SKM-1 (cell line): ENCODE measurements around the gene PDGFRB.
A peak's percentile ranks its signal among the peaks of the same experiment; 100 is the strongest.

Experiments
- DNase-seq: peaks from one replicate; lab custom pipeline; 2025; ENCODE audit not compliant: unreplicated experiment; lab: John Stamatoyannopoulos, UW

PDGFRB gene

GRCh38 chr5:150182774-150183173, 27.1 kb upstream of the PDGFRB start:
- DNase-seq: no peak

GRCh38 chr5:150181766-150182545, 26.3 kb upstream of the PDGFRB start:
- DNase-seq: no peak

GRCh38 chr5:150181027-150181426, 25.4 kb upstream of the PDGFRB start:
- no peak for DNase-seq

- DNase-seq: peak; percentile 62
These were observed 24.8 kb upstream of the PDGFRB start for GRCh38 chr5:150180241-150181026.

GRCh38 chr5:150179019-150179620, 23.5 kb upstream of the PDGFRB start:
- DNase-seq: no peak

- no peak for DNase-seq
These were observed 22.6 kb upstream of the PDGFRB start for GRCh38 chr5:150178262-150178661.

GRCh38 chr5:150177721-150178120, 22.1 kb upstream of the PDGFRB start:
- DNase-seq: no peak

GRCh38 chr5:150176745-150177477, 21.3 kb upstream of the PDGFRB start:
- DNase-seq: no peak

GRCh38 chr5:150175536-150175935, 19.9 kb upstream of the PDGFRB start:
- DNase-seq: no peak

GRCh38 chr5:150175076-150175475, 19.4 kb upstream of the PDGFRB start:
- DNase-seq: no peak

- DNase-seq: no peak
These were observed 18.6 kb upstream of the PDGFRB start for GRCh38 chr5:150174285-150174684.

- DNase-seq: no peak
These were observed 17.5 kb upstream of the PDGFRB start for GRCh38 chr5:150173161-150173560.

GRCh38 chr5:150172556-150172955, 16.9 kb upstream of the PDGFRB start:
- no peak for DNase-seq

- DNase-seq: no peak
These were observed 16.5 kb upstream of the PDGFRB start for GRCh38 chr5:150172145-150172544.

- DNase-seq: no peak
These were observed 13.2 kb upstream of the PDGFRB start for GRCh38 chr5:150168864-150169263.

- DNase-seq: no peak
These were observed 12.3 kb upstream of the PDGFRB start for GRCh38 chr5:150167908-150168307.

- DNase-seq: no peak
These were observed 11.8 kb upstream of the PDGFRB start for GRCh38 chr5:150167512-150167850.

GRCh38 chr5:150166650-150167511, 11.2 kb upstream of the PDGFRB start, which contains the start of gene CDX1:
TSS of gene CDX1 (plus strand) at chr5:150166778. CDS start at chr5:150166877, 99 bp downstream.
- DNase-seq: no peak

GRCh38 chr5:150166037-150166649, 10.5 kb upstream of the PDGFRB start:
- DNase-seq: no peak
